GM19438 (cell line): Measurements from ENCODE around the gene STAMBP.
"Not testable (repeated sequence)": the region's sequence is repeated elsewhere in the genome, so short reads cannot be mapped to it uniquely, and the experiment has no call there.

ENCODE experiments used
- ATAC-seq: cut with Tn5 transposase; IDR thresholded peaks from one replicate; pipeline ENCODE4 v1.9.1; 2021; ENCODE audit warnings: low read depth; ENCODE audit not compliant: unreplicated experiment

The STAMBP gene

DNA sequence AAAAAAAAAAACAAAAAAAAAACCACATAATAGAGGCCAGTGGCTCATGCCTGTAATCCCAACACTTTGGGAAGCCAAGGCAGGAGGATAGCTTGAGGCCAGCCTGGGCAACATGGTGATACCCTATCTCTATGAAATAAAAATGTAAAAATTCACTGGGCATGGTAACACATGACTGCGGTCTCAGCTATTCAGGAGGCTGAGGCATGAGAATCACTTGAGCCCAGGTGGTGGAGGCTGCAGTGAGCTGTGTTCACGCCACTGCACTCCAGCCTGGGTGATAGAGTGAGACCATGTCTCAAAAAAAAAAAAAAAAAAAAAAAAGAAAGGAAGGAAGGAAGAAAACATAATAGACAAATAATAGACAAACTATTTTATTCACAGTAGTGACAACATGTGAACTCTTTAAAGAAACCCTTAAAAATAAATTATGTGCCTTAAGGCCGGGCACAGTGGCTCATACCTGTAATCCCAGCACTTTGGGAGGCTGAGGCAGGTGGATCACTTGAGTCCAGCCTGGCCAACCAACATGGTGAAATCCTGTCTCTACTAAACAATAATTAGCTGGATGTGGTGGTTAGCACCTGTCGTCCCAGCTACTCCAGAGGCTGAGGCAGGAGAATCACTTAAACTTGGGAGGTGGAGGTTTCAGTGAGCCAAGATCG, 75.3 kb downstream of the STAMBP start:
- not testable (repeated sequence) for ATAC-seq

DNA sequence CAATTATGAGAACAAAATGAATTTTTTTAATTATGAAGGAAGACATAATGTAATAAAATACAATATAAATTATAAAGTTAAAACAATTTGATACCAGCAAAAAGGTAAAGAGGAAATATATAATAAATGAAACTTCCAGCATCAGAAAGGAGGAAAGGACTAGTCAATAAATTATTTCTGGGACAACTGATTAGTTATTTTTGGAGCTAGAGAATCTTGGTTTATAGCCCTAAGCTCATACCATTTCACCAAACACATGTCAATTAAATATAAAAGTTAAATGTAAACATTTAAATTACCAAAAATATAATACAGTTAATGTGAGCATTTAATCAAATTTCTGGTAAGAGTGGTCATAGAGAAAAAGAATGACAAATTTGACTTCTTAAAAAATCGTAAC, 76.2 kb downstream of the STAMBP start:
- no peak for ATAC-seq

DNA sequence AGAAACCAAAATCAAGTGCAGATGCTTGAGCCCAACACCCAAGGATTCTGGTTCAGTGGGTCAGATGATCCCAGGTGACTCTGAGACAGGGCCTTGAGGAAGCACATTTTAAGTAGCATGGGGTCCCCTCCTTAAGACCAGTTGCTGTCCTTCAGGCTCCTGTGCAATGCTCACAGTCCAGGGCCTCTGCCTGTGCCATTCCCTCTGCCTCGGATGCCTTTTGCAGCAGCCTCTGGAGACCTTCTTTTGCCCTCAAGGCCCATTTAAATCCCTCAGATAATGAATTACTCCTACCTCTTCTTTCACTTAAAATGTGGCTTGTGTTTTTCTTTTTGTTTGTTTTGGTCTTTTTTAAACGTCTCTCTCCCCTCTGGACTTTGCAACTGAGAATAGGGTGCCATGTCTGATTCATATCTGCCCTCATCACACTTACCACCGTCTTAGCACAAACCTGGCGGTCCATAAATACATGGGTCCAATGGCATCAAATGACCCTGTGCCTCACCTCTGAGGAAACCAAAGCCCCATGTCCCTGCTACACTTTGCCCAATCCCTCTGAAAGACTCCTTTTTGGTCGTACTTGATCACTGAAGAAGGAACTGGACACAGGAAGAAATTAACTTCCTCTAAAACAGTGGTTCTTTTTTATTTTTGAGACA, 78.2 kb downstream of the STAMBP start:
- ATAC-seq: no peak

DNA sequence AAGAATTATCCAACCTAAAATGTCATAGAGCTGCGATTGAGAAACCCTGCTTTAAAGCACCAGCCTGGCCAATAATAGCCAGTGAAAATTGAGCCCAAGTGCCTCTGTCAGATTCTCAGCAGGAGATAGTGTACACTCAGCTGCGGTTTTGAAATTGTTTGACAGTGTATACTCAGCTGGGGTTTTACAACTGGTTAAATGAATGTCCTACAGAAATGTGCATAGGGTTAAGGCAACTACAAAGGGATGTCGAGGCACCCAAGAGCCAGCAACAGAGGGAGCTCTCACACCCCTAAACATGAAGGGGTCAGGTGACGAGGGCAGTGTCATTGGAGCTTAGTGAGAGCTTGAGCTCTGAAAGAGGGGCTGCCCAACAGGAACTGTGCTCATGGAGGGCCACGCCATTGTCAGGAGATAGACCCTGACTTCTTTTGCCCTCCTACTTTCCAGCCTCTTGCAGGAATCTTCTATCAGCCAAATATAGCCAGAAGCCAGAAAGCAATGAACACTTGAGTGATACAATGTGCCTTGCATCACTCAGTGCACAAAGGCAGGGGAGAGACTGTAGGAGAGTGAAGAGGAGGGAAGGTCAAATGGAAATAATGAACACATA, 79.2 kb downstream of the STAMBP start:
- ATAC-seq: no peak

DNA sequence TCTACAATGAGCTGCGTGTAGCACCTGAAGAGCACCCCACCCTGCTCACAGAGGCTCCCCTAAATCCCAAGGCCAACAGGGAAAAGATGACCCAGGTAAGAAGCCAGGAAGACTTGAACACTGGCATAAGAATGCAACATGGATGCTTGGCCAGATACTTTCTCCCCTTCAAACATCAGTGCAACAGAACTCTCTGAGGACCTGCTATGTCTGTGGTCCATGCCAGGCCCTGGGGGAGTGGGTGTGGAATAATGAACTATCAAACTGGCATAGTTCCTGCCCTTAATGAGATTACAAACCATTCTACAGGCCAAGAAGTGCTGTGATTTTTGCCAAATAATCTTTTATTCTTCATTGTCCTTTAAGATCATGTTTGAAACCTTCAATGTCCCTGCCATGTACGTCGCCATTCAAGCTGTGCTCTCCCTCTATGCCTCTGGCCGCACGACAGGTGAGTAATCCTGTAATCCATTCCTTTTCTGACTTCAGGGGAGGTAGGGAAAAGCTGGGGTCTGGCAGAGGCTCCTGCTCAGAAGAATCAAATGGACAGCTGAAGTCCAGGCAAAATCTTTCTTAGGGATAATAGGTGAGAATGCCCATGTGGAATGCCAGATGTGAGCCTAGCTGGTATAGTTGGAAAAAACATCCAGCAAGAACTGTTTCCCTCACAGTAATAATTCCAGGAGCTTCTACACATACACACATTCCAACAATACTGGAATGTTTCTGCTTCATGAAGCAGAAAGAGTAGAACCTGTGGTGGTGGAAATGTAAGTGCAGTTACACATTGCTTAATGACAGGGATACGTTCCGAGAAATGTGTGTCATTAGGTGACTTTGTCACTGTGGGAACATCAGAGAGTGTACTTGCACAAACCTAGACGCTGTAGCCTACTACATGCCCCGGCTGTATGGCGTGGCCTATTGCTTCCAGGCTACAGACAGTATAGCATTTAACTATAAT, 80.2 kb downstream of the STAMBP start:
- no peak for ATAC-seq

DNA sequence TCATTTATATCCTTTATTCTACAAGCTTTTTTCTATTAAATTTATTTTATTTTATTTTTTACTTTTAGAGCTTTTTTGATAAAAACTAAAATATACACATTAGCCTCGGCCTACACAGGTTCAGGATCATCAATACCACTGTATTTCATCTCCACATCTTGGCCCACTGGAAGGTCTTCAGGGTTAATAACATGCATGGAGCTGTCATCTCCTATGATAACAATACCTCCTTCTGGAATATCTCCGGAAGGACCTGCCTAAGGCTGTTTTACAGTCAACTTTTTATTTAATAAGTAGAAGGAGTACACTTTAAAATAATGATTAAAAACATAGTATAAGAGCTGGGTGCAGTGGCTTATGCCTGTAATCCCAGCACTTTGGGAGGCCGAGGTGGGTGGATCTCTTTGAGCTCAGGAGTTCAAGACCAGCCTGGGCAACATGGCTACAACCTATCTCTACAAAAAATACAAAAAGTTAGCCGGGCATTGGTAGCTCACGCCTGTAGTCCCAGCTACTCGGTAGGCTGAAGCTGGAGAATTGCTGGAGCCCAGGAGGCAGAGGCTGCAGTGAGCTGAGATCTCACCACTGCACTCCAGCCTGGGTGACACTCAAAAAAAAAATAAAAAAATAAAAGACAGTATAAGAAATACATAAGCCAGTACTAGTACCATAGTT, 82.2 kb downstream of the STAMBP start:
- ATAC-seq: no peak

DNA sequence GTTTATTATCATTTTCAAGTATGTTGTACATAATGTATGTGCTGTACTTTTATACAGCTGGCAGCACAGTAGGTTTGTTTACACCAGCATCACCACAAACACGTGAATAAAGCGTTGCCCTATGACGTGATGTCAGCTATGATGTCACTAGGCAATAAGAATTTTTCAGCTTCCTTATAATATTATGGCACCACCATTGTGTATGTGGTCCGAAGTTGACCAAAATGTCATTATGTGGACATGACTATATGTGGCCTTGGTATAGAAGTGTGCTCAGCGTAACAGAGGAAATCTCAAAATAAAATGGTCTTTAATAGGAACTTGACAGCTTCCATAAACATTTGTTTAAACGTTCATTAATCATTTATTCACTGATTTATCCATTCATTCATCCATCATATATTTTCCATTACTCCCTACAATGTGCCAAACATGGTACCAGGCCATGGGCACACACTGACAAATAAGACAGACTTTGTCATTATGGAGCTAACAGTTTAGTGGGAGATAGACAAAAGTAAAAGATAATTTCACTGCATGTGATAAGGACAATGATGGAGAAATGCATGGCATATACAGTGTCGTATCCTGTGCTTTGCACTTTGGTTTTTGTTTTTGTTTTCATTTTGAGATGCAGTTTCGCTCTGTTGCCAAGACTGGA, 82.9 kb downstream of the STAMBP start:
- ATAC-seq: no peak

DNA sequence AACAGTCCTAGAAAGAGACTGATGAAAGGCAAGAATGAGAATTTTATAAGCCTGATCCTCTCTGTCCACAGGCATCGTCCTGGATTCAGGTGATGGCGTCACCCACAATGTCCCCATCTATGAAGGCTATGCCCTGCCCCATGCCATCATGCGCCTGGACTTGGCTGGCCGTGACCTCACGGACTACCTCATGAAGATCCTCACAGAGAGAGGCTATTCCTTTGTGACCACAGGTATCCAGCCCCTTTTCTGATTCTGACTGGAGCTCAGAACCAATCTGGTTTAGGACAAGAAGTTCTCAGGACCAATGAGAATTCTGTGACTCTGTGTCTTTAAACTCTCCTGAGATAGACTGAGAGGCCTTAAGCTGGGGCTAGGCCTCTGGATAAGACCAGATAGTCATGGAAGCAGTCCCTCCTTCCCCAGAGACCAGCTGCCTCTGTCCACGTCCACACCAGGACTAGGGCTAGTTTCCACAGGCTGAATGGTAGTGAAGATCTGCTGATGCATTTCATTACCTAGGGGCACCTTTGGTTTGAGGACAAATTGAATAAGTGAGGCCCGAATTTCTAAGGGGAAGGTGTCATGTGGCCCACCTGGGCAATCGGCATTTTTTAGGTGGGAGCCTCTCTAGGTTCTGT, 84.8 kb downstream of the STAMBP start:
- ATAC-seq: no peak

DNA sequence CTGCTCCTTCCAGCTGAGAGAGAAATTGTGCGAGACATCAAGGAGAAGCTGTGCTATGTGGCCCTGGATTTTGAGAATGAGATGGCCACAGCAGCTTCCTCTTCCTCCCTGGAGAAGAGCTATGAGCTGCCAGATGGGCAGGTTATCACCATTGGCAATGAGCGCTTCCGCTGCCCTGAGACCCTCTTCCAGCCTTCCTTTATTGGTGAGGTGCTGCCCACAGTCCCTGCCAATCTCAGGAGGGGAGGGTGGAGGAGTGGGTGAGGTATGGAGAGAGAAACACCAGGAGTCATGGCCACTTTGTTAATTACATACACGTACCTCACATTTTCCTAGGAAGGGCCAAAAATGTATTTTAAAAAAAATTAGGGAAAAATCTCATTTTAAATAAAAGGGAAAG, 85.9 kb downstream of the STAMBP start:
- no peak for ATAC-seq

DNA sequence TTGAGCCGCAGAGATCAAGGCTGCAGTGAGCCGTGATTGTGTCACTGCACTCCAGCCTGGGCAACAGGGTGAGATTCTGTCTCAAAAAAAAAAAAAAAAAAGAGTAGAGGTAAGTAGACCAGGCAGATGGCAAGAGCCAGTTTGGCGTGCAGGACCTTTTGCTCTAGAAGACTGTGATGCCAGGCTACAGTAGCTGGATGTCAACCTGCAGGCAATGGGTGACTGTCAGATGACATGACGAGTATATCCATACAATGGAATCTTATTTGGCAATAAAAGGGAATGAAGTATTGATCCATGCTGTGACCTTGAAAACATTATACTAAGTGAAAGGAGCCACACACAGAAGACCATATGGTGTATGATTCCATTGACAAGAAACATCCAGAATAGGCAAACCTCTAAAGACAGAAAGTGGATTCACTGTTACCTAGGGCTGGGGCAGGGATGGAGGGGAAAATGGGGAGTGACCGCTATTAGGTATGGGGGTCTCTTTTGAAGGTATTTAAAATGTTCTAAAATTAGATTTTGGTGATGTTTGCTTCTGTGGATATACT, 86.8 kb downstream of the STAMBP start:
- ATAC-seq: no peak

DNA sequence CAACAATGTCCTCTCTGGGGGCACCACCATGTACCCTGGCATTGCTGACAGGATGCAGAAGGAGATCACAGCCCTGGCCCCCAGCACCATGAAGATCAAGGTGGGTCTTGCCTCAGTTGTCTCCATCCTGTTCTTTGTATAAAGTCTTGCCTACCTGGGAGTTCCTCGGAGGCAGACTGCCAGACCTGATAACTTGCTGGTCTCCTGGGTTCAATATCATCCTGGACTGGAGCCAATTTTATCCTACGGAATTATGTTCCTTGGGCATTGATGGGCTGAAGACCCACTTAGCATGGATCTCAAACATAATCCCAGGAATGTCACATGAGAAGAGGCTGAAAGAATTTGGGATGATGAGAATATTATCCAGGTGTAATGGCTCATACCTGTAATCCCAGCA, 87.9 kb downstream of the STAMBP start:
- no peak for ATAC-seq

DNA sequence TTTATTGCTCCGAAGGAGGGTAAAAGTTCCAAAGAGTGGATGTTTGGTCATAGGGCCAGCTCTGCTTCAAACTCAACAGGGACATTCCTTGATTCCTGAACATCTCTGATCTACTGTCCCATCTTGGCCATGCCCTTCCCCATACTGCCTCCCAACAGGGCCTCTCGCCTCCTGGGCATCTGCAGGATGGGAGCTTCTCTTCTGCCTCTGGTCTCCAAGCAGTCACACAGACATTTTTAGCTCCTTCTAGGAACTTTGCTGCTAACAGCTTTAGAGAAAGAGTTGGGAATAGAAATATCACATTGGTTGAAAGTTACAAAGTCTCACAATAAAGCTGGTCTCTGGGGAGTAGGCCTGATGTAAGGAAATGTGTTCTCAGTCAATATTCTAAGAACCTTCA, 88.5 kb downstream of the STAMBP start:
- ATAC-seq: no peak

DNA sequence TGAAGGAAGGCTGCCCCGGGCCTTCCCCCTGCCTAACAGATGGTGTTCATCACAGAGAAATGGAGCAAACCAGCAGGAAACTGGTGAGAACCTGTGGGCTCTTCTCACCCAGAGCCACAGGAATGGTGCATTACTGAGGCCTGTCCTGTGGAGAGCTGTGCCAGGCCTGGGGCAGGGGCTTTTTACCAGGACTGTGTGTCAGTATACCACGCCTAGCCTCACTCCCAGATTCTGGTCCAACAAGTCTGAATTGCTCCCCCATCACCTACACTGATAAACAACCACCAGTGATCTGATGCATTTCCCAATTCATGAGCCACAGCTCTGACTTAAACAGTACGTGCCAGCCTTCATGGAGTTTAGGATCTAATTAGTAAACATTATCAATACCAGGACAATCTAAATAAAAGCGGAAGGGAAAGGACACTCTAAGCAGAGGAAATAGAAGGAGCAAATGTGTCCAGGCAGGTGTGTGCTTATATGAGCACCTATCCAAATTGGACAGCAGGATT, 89.0 kb downstream of the STAMBP start:
- no peak for ATAC-seq

DNA sequence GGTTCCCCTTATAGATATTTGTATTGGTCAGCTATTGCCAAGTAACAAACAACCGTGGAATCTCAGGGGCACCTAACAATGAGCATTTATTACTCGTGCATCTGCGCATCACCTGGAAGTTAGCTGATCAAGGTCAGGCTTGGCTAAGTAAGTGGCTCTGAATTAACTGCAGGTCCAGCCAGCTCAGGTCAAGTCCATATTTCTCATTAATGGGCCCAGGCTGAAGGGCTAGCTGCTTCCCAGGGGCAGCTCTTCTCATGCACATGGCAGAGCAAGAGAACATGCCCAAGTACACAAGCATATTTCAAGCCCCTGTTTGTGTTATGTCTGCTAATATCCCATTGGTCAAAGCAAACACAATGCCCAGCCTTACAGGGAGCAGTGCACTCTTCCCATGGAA, 90.1 kb downstream of the STAMBP start:
- no peak for ATAC-seq

DNA sequence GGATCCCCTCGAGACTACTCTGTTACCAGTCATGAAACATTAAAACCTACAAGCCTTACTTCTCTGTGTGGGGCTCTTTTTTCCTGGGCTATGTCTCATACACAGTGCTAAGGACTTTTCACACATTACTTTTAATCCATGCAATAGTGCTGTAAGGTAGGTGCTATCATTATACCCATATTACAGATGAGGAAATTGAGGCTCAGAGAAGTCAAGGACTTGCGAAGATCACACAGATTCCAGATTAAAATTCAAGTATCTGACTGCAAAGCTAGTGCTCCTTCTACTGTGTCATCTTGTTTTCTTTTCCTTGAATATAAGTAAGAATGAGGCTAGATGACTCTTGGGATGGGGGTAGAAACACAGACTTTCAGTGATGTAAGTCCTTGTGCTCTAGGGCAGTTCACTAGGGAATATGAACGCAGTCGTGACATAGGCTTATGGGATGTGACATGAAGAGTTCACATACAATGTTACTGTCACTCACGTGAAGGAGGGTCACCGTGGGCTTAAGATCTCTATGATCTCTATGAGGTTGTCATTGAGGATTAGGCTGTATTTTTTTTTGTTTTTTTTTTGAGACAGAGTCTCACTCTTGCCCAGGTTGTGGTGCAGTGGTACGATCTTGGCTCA, 91.0 kb downstream of the STAMBP start:
- no peak for ATAC-seq

DNA sequence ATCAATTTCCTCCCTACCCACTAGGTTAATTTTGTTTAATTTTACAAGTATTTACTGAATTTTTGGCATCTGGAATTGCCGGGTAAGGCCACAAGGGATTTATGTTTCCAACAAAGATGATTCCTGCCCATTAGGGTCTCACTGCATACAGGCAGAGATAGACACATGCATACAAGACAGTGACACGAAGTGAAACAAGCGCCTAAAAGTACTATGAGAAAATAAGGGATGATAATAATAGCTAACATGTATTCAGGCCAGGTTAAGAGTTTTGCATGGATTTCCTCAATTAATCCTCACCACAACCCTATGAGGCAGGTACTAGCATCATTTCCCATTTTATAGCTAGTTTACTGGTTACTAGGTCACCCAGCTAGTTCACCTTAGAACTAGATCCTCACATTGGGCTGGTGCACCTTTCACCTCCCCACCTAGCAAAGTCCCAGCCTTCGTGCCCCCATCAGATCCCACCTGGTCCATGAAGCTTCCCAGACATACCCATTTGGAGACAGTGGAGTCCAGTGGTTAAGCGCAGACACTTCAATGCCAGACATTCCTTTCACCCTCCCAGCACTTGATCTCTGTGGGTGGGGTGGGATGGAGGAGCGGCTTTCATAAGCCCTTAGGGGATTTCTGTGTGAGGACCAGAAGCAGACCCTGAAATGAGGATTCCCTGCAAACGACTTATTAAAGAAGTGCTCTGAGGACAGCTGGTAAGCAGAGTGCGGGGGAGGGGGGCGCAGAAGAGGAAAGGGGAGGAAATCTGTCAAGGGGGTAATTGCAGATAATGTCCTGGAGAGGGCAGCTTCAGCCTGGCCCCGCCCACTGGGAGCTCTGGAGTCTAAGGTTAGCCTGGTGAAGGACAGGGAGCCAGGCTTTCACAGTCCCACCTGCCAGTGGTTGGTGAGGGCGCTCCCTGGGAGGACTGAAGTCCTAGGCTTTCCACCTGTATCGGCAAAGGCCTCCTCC, 92.1 kb downstream of the STAMBP start:
- no peak for ATAC-seq

DNA sequence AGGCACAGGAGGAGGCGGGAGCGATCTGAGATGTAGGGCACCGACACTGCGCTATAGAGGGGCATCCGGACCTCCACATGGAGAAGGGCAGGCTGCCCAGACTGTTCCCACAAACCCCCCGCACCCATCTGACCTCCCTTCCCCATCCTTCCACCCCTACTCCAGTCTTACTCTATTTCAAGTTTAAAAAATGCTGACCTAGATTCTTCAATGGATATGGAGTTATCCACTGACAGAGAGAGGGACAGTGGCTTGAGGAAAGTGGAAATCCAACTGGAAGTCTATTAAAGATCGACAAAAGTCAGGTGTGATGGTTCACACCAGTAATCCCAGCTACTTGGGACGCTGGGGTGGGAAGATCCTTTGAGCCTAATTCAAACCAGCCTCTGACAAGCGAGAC, 92.8 kb downstream of the STAMBP start:
- ATAC-seq: no peak
